ENCODE data around the gene EPHA2.
"Not testable (repeated sequence)": the region's sequence is repeated elsewhere in the genome, so short reads cannot be mapped to it uniquely, and the experiment has no call there.

EPHA2 gene

DNA sequence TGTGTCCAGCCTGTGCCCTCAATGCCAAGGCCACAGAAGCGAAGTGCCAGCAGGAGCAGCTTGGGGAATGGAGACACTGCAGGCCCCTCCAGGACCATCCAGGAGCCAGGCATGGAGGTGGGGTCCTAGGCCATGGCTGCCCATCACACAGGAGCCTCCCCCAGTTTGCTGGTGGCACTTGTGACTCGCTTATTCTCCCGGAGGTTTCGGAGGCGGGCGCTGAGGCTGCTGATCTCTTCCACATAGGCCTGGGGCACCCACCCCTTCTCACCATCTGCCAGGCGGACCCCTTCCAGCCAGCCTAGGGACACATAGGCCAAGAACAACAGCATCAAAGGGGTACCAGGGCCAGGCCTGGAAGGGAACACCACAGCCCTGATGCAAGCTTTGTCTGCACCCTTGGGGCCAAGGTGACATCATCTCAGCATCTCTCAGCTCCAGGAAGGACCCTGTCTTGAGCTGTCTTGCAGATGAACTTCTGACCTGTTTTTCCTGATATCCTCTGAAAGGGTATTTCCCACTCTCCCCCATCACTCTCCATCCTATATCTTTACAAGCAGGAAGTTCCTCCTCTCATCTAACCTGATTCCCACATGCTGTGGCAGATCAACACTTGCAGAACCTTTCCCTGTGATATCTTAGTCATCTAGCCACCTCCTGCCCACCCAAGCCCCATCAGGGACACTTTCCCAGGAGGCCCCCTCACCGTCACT lies 42.7 kb upstream of the EPHA2 start:
- no peak overlapping the region for H3K4me2 ChIP-seq
- no peak for TF ChIP-seq CTCF (conservative IDR thresholded peaks at IDR 0.05; ENCODE audit: low read depth, low read length)
- H4K20me1 ChIP-seq (ENCODE audit: insufficient read depth) = no peaks in the 10 kb centered on the region
- H3K4me1 ChIP-seq (ENCODE audit: low read depth, poor library complexity, severe bottlenecking) = peaks cover 4% of the 10 kb centered on the region
- no peak overlapping the region for H2AFZ ChIP-seq (ENCODE audit: low read depth)
- H3K9ac ChIP-seq = no peak overlapping the region
- H3K27ac ChIP-seq = no peak overlapping the region
- H3K27me3 ChIP-seq (ENCODE audit: insufficient read depth, low read depth) = no peaks in the 10 kb centered on the region
- H3K36me3 ChIP-seq (ENCODE audit: insufficient read depth) = no peaks in the 10 kb centered on the region
- no peak overlapping the region for H3K4me3 ChIP-seq (IDR thresholded peaks at IDR 0.05; ENCODE audit: insufficient read depth, low read depth, low read length)
- H3K79me2 ChIP-seq (ENCODE audit: insufficient read depth, low read depth) = no peaks in the 10 kb centered on the region

- Histone ChIP-seq H4K20me1 (ENCODE audit: insufficient read depth) (no peaks in the 10 kb centered on the region), H3K79me2 (ENCODE audit: insufficient read depth, low read depth) (no peaks in the 10 kb centered on the region), H3K4me2 (no peak overlapping the region), H3K36me3 (ENCODE audit: insufficient read depth) (no peaks in the 10 kb centered on the region), H3K9ac (no peak overlapping the region), H3K4me3 (IDR thresholded peaks at IDR 0.05; ENCODE audit: insufficient read depth, low read depth, low read length) (no peak overlapping the region), H3K27me3 (ENCODE audit: insufficient read depth, low read depth) (no peaks in the 10 kb centered on the region), H3K27ac (no peak overlapping the region), H3K4me1 (ENCODE audit: low read depth, poor library complexity, severe bottlenecking) (peaks cover 4% of the 10 kb centered on the region), H2AFZ (ENCODE audit: low read depth) (no peak overlapping the region)
- TF ChIP-seq CTCF (conservative IDR thresholded peaks at IDR 0.05; ENCODE audit: low read depth, low read length) = no peak
These were observed 41.0 kb upstream of the EPHA2 start for GRCh38 chr1:16196874-16197273.

DNA sequence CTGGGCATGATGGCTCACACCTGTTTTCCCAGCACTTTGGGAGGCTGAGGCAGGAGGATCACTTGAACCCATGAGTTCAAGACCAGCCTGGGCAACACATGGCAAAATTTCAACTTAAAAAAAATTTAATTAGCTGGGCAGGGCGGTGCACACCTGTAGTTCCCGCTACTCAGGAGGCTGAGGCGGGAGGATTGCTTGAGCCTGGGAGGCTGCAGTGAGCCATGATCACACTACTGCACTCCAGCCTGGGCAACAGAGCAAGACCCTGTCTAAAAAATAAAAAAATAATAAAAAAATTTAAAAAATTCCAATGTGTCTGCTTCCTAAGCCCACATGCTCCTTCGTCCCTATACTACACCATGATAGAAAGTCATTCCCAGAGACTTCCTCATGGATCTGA lies 40.3 kb upstream of the EPHA2 start:
- H3K9ac ChIP-seq; H4K20me1 ChIP-seq (ENCODE audit: insufficient read depth); H3K4me3 ChIP-seq (IDR thresholded peaks at IDR 0.05; ENCODE audit: insufficient read depth, low read depth, low read length); H3K79me2 ChIP-seq (ENCODE audit: insufficient read depth, low read depth); H3K4me2 ChIP-seq; H2AFZ ChIP-seq (ENCODE audit: low read depth); H3K36me3 ChIP-seq (ENCODE audit: insufficient read depth); H3K27me3 ChIP-seq (ENCODE audit: insufficient read depth, low read depth); H3K27ac ChIP-seq; H3K4me1 ChIP-seq (ENCODE audit: low read depth, poor library complexity, severe bottlenecking): not testable (repeated sequence)

- Histone ChIP-seq H3K27ac (no peak overlapping the region), H3K36me3 (ENCODE audit: insufficient read depth) (no peaks in the 10 kb centered on the region), H3K27me3 (ENCODE audit: insufficient read depth, low read depth) (no peaks in the 10 kb centered on the region), H3K4me2 (no peak overlapping the region), H2AFZ (ENCODE audit: low read depth) (no peak overlapping the region), H3K4me1 (ENCODE audit: low read depth, poor library complexity, severe bottlenecking) (peaks cover 4% of the 10 kb centered on the region), H4K20me1 (ENCODE audit: insufficient read depth) (no peaks in the 10 kb centered on the region), H3K79me2 (ENCODE audit: insufficient read depth, low read depth) (no peaks in the 10 kb centered on the region), H3K4me3 (IDR thresholded peaks at IDR 0.05; ENCODE audit: insufficient read depth, low read depth, low read length) (no peak overlapping the region), H3K9ac (no peak overlapping the region)
- TF ChIP-seq CTCF (conservative IDR thresholded peaks at IDR 0.05; ENCODE audit: low read depth, low read length) = no peak
These were observed 39.6 kb upstream of the EPHA2 start for GRCh38 chr1:16195518-16195905.

GRCh38 chr1:16191916-16192546 lies 36.2 kb upstream of the EPHA2 start:
- Histone ChIP-seq H3K4me3 (IDR thresholded peaks at IDR 0.05; ENCODE audit: insufficient read depth, low read depth, low read length) (no peak overlapping the region), H3K4me2 (no peak overlapping the region), H2AFZ (ENCODE audit: low read depth) (no peak overlapping the region), H3K4me1 (ENCODE audit: low read depth, poor library complexity, severe bottlenecking) (peaks cover 4% of the 10 kb centered on the region), H3K36me3 (ENCODE audit: insufficient read depth) (no peaks in the 10 kb centered on the region), H4K20me1 (ENCODE audit: insufficient read depth) (no peaks in the 10 kb centered on the region), H3K79me2 (ENCODE audit: insufficient read depth, low read depth) (no peaks in the 10 kb centered on the region), H3K27me3 (ENCODE audit: insufficient read depth, low read depth) (no peaks in the 10 kb centered on the region), H3K9ac (no peak overlapping the region), H3K27ac (no peak overlapping the region)
- no peak for TF ChIP-seq CTCF (conservative IDR thresholded peaks at IDR 0.05; ENCODE audit: low read depth, low read length)
